Type B pancreatic cell (in vitro differentiated cells): ENCODE measurements around the gene ZNF778. TPM values are rescaled to one million over a fixed set of nuclear protein-coding genes. Genes with fewer than 3 reads are reported as not detected.

Experiments
- DNase-seq: peaks from one replicate; pipeline ENCODE4 v3.0.0; 2021; ENCODE audit warnings: mixed read lengths; ENCODE audit not compliant: unreplicated experiment; ENCODE audit errors: extremely low spot score
- H3K27ac Mint-ChIP-seq: 2 replicates; pipeline ENCODE4 v1.8.0; 2021; ENCODE audit warnings: mild to moderate bottlenecking, mixed read lengths
- H3K27me3 Mint-ChIP-seq: 2 replicates; pipeline ENCODE4 v1.8.0; 2021; ENCODE audit warnings: mixed read lengths
- H3K36me3 Mint-ChIP-seq: 2 replicates; pipeline ENCODE4 v1.8.0; 2021; ENCODE audit warnings: mixed read lengths
- H3K4me1 Mint-ChIP-seq: one replicate; pipeline ENCODE4 v1.8.0; 2021; ENCODE audit warnings: mixed read lengths; ENCODE audit not compliant: unreplicated experiment
- H3K4me3 Mint-ChIP-seq: 2 replicates; pipeline ENCODE4 v1.8.0; 2021; ENCODE audit warnings: mild to moderate bottlenecking, mixed read lengths
- H3K9me3 Mint-ChIP-seq: 2 replicates; pipeline ENCODE4 v1.8.0; 2021; ENCODE audit warnings: mixed read lengths
- CTCF ChIP-seq: fragments of 200-600 bp; sonication (generic); conservative IDR thresholded peaks from 2 replicates; pipeline ENCODE4 v1.5.0; 2021; ENCODE audit warnings: antibody characterized with exemption, mild to moderate bottlenecking
- total RNA-seq: library from RNA; stranded (reverse); gene quantifications from 2 replicates; pipeline ENCODE4 v1.2.1, GENCODE V29; 2021; ENCODE audit warnings: low replicate concordance

Gene ZNF778
- total RNA-seq, 1 donor from 2014 or later = 14.4 TPM

GRCh38 chr16:89192956-89193575 is 24.4 kb upstream of the ZNF778 start:
- DNase-seq = no peak
- Mint-ChIP-seq H3K4me1 (no peaks in the 10 kb centered on the region), H3K27me3 (peaks cover 17% of the 10 kb centered on the region), H3K27ac (no peak overlapping the region), H3K36me3 (no peaks in the 10 kb centered on the region), H3K9me3 (no peaks in the 10 kb centered on the region), H3K4me3 (no peak overlapping the region)
- TF ChIP-seq CTCF = no peak

GRCh38 chr16:89193576-89194293 is 23.8 kb upstream of the ZNF778 start:
- H3K4me3 Mint-ChIP-seq = no peak overlapping the region
- no peak for DNase-seq
- no peaks in the 10 kb centered on the region for H3K9me3 Mint-ChIP-seq
- TF ChIP-seq CTCF = no peak
- peaks cover 19% of the 10 kb centered on the region for H3K27me3 Mint-ChIP-seq
- no peaks in the 10 kb centered on the region for H3K4me1 Mint-ChIP-seq
- no peak overlapping the region for H3K27ac Mint-ChIP-seq
- no peaks in the 10 kb centered on the region for H3K36me3 Mint-ChIP-seq

- Mint-ChIP-seq H3K36me3 (no peaks in the 10 kb centered on the region), H3K27ac (no peak overlapping the region), H3K9me3 (no peaks in the 10 kb centered on the region), H3K27me3 (peaks cover 18% of the 10 kb centered on the region), H3K4me3 (no peak overlapping the region), H3K4me1 (no peaks in the 10 kb centered on the region)
- TF ChIP-seq CTCF = no peak
- no peak for DNase-seq
Measured at GRCh38 chr16:89194340-89195311, 22.9 kb upstream of the ZNF778 start.

GRCh38 chr16:89195521-89196171 is 21.9 kb upstream of the ZNF778 start:
- H3K9me3 Mint-ChIP-seq = no peaks in the 10 kb centered on the region
- TF ChIP-seq CTCF = no peak
- no peak overlapping the region for H3K4me3 Mint-ChIP-seq
- DNase-seq = no peak
- H3K36me3 Mint-ChIP-seq = no peaks in the 10 kb centered on the region
- H3K4me1 Mint-ChIP-seq = no peaks in the 10 kb centered on the region
- peaks cover 22% of the 10 kb centered on the region for H3K27me3 Mint-ChIP-seq
- no peak overlapping the region for H3K27ac Mint-ChIP-seq

GRCh38 chr16:89197033-89197632 is 20.4 kb upstream of the ZNF778 start:
- DNase-seq = no peak
- TF ChIP-seq CTCF = no peak

More at GRCh38 chr16:89197033-89197632, 20.4 kb upstream of the ZNF778 start:
- H3K36me3 Mint-ChIP-seq = no peaks in the 10 kb centered on the region
- H3K4me1 Mint-ChIP-seq = no peaks in the 10 kb centered on the region
- H3K4me3 Mint-ChIP-seq = no peak overlapping the region
- peaks cover 20% of the 10 kb centered on the region for H3K27me3 Mint-ChIP-seq
- H3K9me3 Mint-ChIP-seq = no peaks in the 10 kb centered on the region
- no peak overlapping the region for H3K27ac Mint-ChIP-seq
